ENCODE data around the gene WDFY2. TPM values are rescaled to one million over a fixed set of nuclear protein-coding genes. Genes with fewer than 3 reads are reported as not detected.
A peak's percentile ranks its signal among the peaks of the same experiment; 100 is the strongest.

The WDFY2 gene
- total RNA-seq, 1 donor from 2014 or later, result 20.8 TPM

- intact Hi-C loops (cut with micrococcal nuclease), result no loop called here
- H3K36me3 Mint-ChIP-seq (ENCODE audit: low read depth), result peaks cover 2% of the 10 kb centered on the region
- ChIA-PET CTCF (interaction anchor here (1.0 to 1.2 kb wide), 2 partner anchors 19 to 343 kb away, joined by 3 to 4 read pairs; no protein-coding TSS in a partner anchor), POLR2A (no interaction called here)
- ATAC-seq (ENCODE audit: low read depth) (no peak), DNase-seq (no peak)
- H3K27ac Mint-ChIP-seq, result no peak overlapping the region
- H3K4me3 Mint-ChIP-seq, result no peak overlapping the region
- no peak for TF ChIP-seq CTCF (IDR thresholded peaks at IDR 0.05)
- no peaks in the 10 kb centered on the region for H3K9me3 Mint-ChIP-seq
- H3K4me1 Mint-ChIP-seq, result peaks cover 16% of the 10 kb centered on the region
- no peaks in the 10 kb centered on the region for H3K27me3 Mint-ChIP-seq
Observed at GRCh38 chr13:51778392-51778791, 194.1 kb downstream of the WDFY2 start.

GRCh38 chr13:51780099-51780498 is 195.8 kb downstream of the WDFY2 start:
- no peak for ATAC-seq (ENCODE audit: low read depth)

GRCh38 chr13:51781246-51782022 is 197.2 kb downstream of the WDFY2 start:
- DNase-seq (no peak), ATAC-seq (ENCODE audit: low read depth) (peak; percentile 60)
- Mint-ChIP-seq H3K27ac (no peak overlapping the region), H3K4me1 (peaks cover 16% of the 10 kb centered on the region), H3K36me3 (ENCODE audit: low read depth) (peaks cover 11% of the 10 kb centered on the region), H3K9me3 (no peaks in the 10 kb centered on the region), H3K27me3 (no peaks in the 10 kb centered on the region), H3K4me3 (no peak overlapping the region)
- intact Hi-C loops (cut with micrococcal nuclease), result loop anchor here (2.0 kb wide), 1 partner anchor 17 kb away; no protein-coding TSS in a partner anchor
- ChIA-PET POLR2A (interaction anchor here (1.4 kb wide), 1 partner anchor 330 kb away, joined by 4 read pairs; no protein-coding TSS in a partner anchor), CTCF (interaction anchor here (0.8 to 1.1 kb wide), 2 partner anchors 172 to 347 kb away, joined by 3 read pairs; no protein-coding TSS in a partner anchor)
- TF ChIP-seq CTCF (IDR thresholded peaks at IDR 0.05), result no peak

More at GRCh38 chr13:51780099-51780498, 195.8 kb downstream of the WDFY2 start:
- H3K4me3 Mint-ChIP-seq, result no peak overlapping the region
- no peaks in the 10 kb centered on the region for H3K27me3 Mint-ChIP-seq
- ChIA-PET CTCF (interaction anchor here (0.8 kb wide), 1 partner anchor 171 kb away, joined by 3 read pairs; no protein-coding TSS in a partner anchor), POLR2A (interaction anchor here (1.4 kb wide), 1 partner anchor 329 kb away, joined by 4 read pairs; no protein-coding TSS in a partner anchor)
- intact Hi-C loops (cut with micrococcal nuclease), result loop anchor here (2.0 kb wide), 1 partner anchor 15 kb away; no protein-coding TSS in a partner anchor
- H3K36me3 Mint-ChIP-seq (ENCODE audit: low read depth), result peaks cover 2% of the 10 kb centered on the region
- H3K9me3 Mint-ChIP-seq, result no peaks in the 10 kb centered on the region
- TF ChIP-seq CTCF (IDR thresholded peaks at IDR 0.05), result no peak
- H3K27ac Mint-ChIP-seq, result no peak overlapping the region
- H3K4me1 Mint-ChIP-seq, result peaks cover 16% of the 10 kb centered on the region
- no peak for DNase-seq

- CTCF ChIA-PET, result interaction anchor here (1.1 to 1.5 kb wide), 2 partner anchors 16 to 348 kb away, joined by 3 read pairs; no protein-coding TSS in a partner anchor
- Mint-ChIP-seq H3K27me3 (no peaks in the 10 kb centered on the region), H3K4me1 (peaks cover 16% of the 10 kb centered on the region), H3K4me3 (no peak overlapping the region), H3K9me3 (no peaks in the 10 kb centered on the region), H3K36me3 (ENCODE audit: low read depth) (peaks cover 15% of the 10 kb centered on the region), H3K27ac (no peak overlapping the region)
- DNase-seq, result no peak
- intact Hi-C loops (cut with micrococcal nuclease), result no loop called here
- POLR2A ChIA-PET, result no interaction called here
- ATAC-seq (ENCODE audit: low read depth), result no peak
- no peak for TF ChIP-seq CTCF (IDR thresholded peaks at IDR 0.05)
Observed at GRCh38 chr13:51782026-51782710, 197.9 kb downstream of the WDFY2 start.

All from activated B cell treated with CpG ODN at 0.5 μM for 24 hours (primary cell).